Body of pancreas (tissue), 4 donors: ENCODE data around the gene CDK16.

Source experiments
- CTCF ChIP-seq, 7 experiments: fragments of 450-650 bp in 4 of 7; fragments of 200-600 bp in 3 of 7; sonication (generic) in 3 of 7; IDR thresholded peaks; one replicate each; pipeline ENCODE4 v1.5.1; 2016 to 2019; ENCODE audit warnings: antibody characterized with exemption in 7 of 7
- POLR2A ChIP-seq, 3 donors: fragments of 450-650 bp; IDR thresholded peaks; one replicate each; pipeline ENCODE4 v1.6.1; 2016; ENCODE audit warnings: antibody characterized with exemption in 3 of 3, mild to moderate bottlenecking in 2 of 3

- TF ChIP-seq CTCF (IDR thresholded peaks at IDR 0.05) (no peak), POLR2A (IDR thresholded peaks at IDR 0.05) (no peak)
Measured at GRCh38 chrX:47272013-47272408, 53.5 kb downstream of the CDK16 start.
